HepG2 (cell line): ENCODE data around the gene HOXA7. TPM values are rescaled to one million over a fixed set of nuclear protein-coding genes. Genes with fewer than 3 reads are reported as not detected.

Experiments used
- ATRX ChIP-seq: sonication (generic); formaldehyde crosslinking; IDR thresholded peaks from 2 replicates; pipeline ENCODE4 v1.4.0; 2020; ENCODE audit warnings: missing genetic modification reagents, borderline replicate concordance
- HES4 ChIP-seq: sonication (generic); formaldehyde crosslinking; IDR thresholded peaks from 2 replicates; pipeline ENCODE4 v1.9.0; 2021; ENCODE audit warnings: mild to moderate bottlenecking, missing genetic modification reagents, borderline replicate concordance
- SAFB2 ChIP-seq: sonication (generic); formaldehyde crosslinking; IDR thresholded peaks from 2 replicates; pipeline ENCODE4 v1.5.1; 2020; ENCODE audit warnings: missing genetic modification reagents, low read depth, mild to moderate bottlenecking, borderline replicate concordance
- ZBTB8A ChIP-seq: sonication (generic); formaldehyde crosslinking; IDR thresholded peaks from 2 replicates; pipeline ENCODE4 v1.4.0; 2020; ENCODE audit warnings: mild to moderate bottlenecking, low read depth, missing genetic modification reagents, borderline replicate concordance
- polyA plus RNA-seq, 8 experiments: library from polyadenylated mRNA; depleted of rRNA in 3 of 8; stranded (reverse) in 7 of 8; unstranded in 1 of 8; fragments of >200 nt; fragmentation: Illumina TruSeq in 4 of 8; extraction: Trizol in 4 of 8; gene quantifications; 2 replicates each; pipeline versions ENCODE4 v1.2.1 to v1.2.3, GENCODE V29; 2011 to 2016; ENCODE audit warnings: low read depth in 4 of 8, missing spikeins in 1 of 8, mixed read lengths in 1 of 8; ENCODE audit not compliant: insufficient read depth in 1 of 8
- total RNA-seq, 5 experiments: library from RNA; depleted of rRNA; stranded (reverse); fragments of >200 nt; fragmentation: Illumina TruSeq; extraction: Trizol; gene quantifications; 2 replicates each; pipeline ENCODE4 v1.2.3, GENCODE V29; 2016; ENCODE audit warnings: low read depth in 1 of 5
- TF ChIP-seq, protein P1 (sequence below): sonication (generic); formaldehyde crosslinking; IDR thresholded peaks from 2 replicates; pipeline ENCODE4 v1.4.0; 2020; ENCODE audit warnings: missing genetic modification reagents, borderline replicate concordance
- TF ChIP-seq, protein P2 (sequence below): IDR thresholded peaks from 2 replicates; pipeline ENCODE4 v1.6.1; 2016
- TF ChIP-seq, protein P3 (sequence below): IDR thresholded peaks from 2 replicates; pipeline ENCODE4 v1.6.1; 2016; ENCODE audit warnings: control low read depth
- TF ChIP-seq, protein P4 (sequence below): sonication (generic); formaldehyde crosslinking; conservative IDR thresholded peaks from 2 replicates; pipeline ENCODE4 v1.5.0; 2020; ENCODE audit warnings: missing genetic modification reagents
- TF ChIP-seq, protein P5 (sequence below): sonication (generic); formaldehyde crosslinking; IDR thresholded peaks from 2 replicates; pipeline ENCODE4 v1.5.1; 2020; ENCODE audit warnings: missing genetic modification reagents, mild to moderate bottlenecking, borderline replicate concordance

The HOXA7 gene
- total and polyA plus RNA-seq, 2 of the 13 experiments (the other 11 are each of a cell fraction or from before 2014, with no cell fraction given), result 0.05 TPM; not detected in 1

DNA sequence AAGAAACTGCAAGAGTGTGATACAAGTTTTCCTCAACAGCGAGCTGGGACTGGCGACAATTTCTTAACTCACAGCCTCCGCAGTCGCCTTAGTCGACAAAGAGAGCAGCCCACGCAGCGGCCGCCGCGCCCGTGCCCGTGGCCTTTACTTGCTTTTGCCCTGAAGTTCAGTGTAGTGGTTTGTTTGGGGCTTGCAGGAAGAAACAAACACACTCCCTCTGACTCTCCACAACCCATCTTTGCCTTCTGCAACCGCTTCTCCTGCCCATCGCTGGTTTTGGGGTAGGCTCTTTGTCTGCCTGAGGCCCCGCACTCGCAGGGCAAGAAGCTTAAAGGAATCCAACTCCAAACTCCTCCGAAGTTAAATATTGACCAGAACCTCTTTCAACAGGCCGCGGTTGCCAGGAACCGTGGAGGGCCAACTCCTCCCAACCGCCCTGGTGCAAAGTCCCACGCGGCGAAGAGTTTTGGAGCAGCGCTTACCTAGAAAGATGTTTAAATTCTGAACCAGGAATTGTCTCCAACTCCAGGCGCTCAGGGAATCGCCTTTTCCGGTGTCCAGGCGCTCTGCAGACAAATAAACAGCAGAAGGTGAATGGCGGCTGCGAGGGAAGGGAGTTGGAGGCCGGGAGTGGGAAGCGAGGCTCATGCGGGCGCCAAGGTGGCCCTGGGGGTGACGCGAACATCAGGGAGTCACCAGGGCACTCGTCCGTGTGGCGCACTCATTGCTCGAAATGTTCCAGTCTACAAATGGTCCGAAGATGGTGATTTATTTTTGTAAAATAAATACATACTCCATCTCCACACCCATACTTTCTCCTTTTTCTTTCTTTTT, 34.2 kb downstream of the HOXA7 start (continued):
- TF ChIP-seq, protein P1, sequence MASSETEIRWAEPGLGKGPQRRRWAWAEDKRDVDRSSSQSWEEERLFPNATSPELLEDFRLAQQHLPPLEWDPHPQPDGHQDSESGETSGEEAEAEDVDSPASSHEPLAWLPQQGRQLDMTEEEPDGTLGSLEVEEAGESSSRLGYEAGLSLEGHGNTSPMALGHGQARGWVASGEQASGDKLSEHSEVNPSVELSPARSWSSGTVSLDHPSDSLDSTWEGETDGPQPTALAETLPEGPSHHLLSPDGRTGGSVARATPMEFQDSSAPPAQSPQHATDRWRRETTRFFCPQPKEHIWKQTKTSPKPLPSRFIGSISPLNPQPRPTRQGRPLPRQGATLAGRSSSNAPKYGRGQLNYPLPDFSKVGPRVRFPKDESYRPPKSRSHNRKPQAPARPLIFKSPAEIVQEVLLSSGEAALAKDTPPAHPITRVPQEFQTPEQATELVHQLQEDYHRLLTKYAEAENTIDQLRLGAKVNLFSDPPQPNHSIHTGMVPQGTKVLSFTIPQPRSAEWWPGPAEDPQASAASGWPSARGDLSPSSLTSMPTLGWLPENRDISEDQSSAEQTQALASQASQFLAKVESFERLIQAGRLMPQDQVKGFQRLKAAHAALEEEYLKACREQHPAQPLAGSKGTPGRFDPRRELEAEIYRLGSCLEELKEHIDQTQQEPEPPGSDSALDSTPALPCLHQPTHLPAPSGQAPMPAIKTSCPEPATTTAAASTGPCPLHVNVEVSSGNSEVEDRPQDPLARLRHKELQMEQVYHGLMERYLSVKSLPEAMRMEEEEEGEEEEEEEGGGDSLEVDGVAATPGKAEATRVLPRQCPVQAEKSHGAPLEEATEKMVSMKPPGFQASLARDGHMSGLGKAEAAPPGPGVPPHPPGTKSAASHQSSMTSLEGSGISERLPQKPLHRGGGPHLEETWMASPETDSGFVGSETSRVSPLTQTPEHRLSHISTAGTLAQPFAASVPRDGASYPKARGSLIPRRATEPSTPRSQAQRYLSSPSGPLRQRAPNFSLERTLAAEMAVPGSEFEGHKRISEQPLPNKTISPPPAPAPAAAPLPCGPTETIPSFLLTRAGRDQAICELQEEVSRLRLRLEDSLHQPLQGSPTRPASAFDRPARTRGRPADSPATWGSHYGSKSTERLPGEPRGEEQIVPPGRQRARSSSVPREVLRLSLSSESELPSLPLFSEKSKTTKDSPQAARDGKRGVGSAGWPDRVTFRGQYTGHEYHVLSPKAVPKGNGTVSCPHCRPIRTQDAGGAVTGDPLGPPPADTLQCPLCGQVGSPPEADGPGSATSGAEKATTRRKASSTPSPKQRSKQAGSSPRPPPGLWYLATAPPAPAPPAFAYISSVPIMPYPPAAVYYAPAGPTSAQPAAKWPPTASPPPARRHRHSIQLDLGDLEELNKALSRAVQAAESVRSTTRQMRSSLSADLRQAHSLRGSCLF (CRISPR knock-in tag), result no peak
- TF ChIP-seq, protein P2, sequence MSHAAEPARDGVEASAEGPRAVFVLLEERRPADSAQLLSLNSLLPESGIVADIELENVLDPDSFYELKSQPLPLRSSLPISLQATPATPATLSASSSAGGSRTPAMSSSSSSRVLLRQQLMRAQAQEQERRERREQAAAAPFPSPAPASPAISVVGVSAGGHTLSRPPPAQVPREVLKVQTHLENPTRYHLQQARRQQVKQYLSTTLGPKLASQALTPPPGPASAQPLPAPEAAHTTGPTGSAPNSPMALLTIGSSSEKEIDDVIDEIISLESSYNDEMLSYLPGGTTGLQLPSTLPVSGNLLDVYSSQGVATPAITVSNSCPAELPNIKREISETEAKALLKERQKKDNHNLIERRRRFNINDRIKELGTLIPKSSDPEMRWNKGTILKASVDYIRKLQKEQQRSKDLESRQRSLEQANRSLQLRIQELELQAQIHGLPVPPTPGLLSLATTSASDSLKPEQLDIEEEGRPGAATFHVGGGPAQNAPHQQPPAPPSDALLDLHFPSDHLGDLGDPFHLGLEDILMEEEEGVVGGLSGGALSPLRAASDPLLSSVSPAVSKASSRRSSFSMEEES (CRISPR knock-in tag), result no peak
- TF ChIP-seq, protein P3, sequence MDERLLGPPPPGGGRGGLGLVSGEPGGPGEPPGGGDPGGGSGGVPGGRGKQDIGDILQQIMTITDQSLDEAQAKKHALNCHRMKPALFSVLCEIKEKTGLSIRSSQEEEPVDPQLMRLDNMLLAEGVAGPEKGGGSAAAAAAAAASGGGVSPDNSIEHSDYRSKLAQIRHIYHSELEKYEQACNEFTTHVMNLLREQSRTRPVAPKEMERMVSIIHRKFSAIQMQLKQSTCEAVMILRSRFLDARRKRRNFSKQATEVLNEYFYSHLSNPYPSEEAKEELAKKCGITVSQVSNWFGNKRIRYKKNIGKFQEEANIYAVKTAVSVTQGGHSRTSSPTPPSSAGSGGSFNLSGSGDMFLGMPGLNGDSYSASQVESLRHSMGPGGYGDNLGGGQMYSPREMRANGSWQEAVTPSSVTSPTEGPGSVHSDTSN (CRISPR knock-in tag), result no peak
- TF ChIP-seq, protein P4, sequence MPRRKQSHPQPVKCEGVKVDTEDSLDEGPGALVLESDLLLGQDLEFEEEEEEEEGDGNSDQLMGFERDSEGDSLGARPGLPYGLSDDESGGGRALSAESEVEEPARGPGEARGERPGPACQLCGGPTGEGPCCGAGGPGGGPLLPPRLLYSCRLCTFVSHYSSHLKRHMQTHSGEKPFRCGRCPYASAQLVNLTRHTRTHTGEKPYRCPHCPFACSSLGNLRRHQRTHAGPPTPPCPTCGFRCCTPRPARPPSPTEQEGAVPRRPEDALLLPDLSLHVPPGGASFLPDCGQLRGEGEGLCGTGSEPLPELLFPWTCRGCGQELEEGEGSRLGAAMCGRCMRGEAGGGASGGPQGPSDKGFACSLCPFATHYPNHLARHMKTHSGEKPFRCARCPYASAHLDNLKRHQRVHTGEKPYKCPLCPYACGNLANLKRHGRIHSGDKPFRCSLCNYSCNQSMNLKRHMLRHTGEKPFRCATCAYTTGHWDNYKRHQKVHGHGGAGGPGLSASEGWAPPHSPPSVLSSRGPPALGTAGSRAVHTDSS (CRISPR knock-in tag), result no peak
- TF ChIP-seq ATRX (CRISPR knock-in tag) (no peak), ZBTB8A (CRISPR knock-in tag) (no peak), HES4 (CRISPR knock-in tag) (no peak), SAFB2 (CRISPR knock-in tag) (no peak)
- TF ChIP-seq, protein P5, sequence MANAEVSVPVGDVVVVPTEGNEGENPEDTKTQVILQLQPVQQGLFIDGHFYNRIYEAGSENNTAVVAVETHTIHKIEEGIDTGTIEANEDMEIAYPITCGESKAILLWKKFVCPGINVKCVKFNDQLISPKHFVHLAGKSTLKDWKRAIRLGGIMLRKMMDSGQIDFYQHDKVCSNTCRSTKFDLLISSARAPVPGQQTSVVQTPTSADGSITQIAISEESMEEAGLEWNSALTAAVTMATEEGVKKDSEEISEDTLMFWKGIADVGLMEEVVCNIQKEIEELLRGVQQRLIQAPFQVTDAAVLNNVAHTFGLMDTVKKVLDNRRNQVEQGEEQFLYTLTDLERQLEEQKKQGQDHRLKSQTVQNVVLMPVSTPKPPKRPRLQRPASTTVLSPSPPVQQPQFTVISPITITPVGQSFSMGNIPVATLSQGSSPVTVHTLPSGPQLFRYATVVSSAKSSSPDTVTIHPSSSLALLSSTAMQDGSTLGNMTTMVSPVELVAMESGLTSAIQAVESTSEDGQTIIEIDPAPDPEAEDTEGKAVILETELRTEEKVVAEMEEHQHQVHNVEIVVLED (CRISPR knock-in tag), result no peak
